K562 (cell line): ENCODE data around the gene TMEM222. TPM values are rescaled to one million over a fixed set of nuclear protein-coding genes. Genes with fewer than 3 reads are reported as not detected.

Experiments
- ATAC-seq: fragments of 200-7000 bp; cut with Tn5 transposase; 3 replicates; pipeline ENCODE4 v1.9.1; 2020; ENCODE audit warnings: moderate library complexity
- BruUV-seq: library from RNA; stranded (reverse); fragments of 400-500 nt; replicated peaks from 2 replicates; lab custom pipeline; 2021; lab: Mats Ljungman, UMichigan
- CTCF ChIA-PET: fragments of 300-600 bp; formaldehyde crosslinking; extraction: SDS; loops from one replicate; lab custom pipeline; 2021; ENCODE audit warnings: low intra/inter-chr PET ratio; lab: Yijun Ruan, JAX
- POLR2A ChIA-PET: fragments of 300-600, 350-650 bp; sonication (Branson Sonifier 250); formaldehyde crosslinking; extraction: SDS; loops from one replicate; lab custom pipeline; 2021; ENCODE audit warnings: antibody characterized with exemption, inconsistent platforms; lab: Yijun Ruan, JAX
- DNase-seq, 4 experiments: peaks; one replicate each; pipeline versions ENCODE4 v3.0.0 to v3.0.0-alpha.2; 2011 to 2018; ENCODE audit warnings: low spot score in 3 of 4, mixed read lengths in 3 of 4; ENCODE audit errors: extremely low read depth in 1 of 4
- FAIRE-seq: peaks from 2 replicates; lab custom pipeline; 2011; peaks lifted over from hg19 to GRCh38; lab: Jason Lieb, UNC
- H2AFZ ChIP-seq: 2 replicates; pipeline ENCODE4 v1.6.0; 2011; ENCODE audit warnings: low read depth, low read length, control low read depth, inconsistent platforms
- H3K27ac ChIP-seq: fragments of 200-600 bp; 3 replicates; pipeline ENCODE4 v1.8.0; 2011; ENCODE audit warnings: low read depth, mild to moderate bottlenecking, control low read depth, inconsistent platforms, low read length, moderate library complexity, mixed read lengths; ENCODE audit errors: extremely low read depth
- H3K27me3 ChIP-seq, 2 experiments: fragments of 300-600 bp in 1 of 2; 2 replicates in 1 of 2; 3 replicates in 1 of 2; pipeline versions ENCODE4 v1.6.0 to v1.8.0; 2011; ENCODE audit warnings: inconsistent platforms in 2 of 2, low read length in 2 of 2, mild to moderate bottlenecking in 1 of 2, mixed read lengths in 1 of 2, moderate library complexity in 1 of 2; ENCODE audit not compliant: control insufficient read depth in 2 of 2, insufficient read depth in 2 of 2
- H3K36me3 ChIP-seq: fragments of 300-600 bp; 3 replicates; pipeline ENCODE4 v1.8.0; 2011; ENCODE audit warnings: mild to moderate bottlenecking, low read length, inconsistent platforms; ENCODE audit not compliant: control insufficient read depth, insufficient read depth
- H3K4me1 ChIP-seq, 2 experiments: fragments of 200-600 bp in 1 of 2; replicated peaks in 1 of 2; 2 replicates in 1 of 2; 3 replicates in 1 of 2; pipeline versions ENCODE4 v1.5.1 to v1.8.0; 2011; ENCODE audit warnings: inconsistent platforms in 2 of 2, low read length in 2 of 2, mild to moderate bottlenecking in 1 of 2, mixed read lengths in 1 of 2, moderate library complexity in 1 of 2; ENCODE audit not compliant: control insufficient read depth in 2 of 2, insufficient read depth in 2 of 2
- H3K4me2 ChIP-seq: 2 replicates; pipeline ENCODE4 v1.6.1; 2011; ENCODE audit warnings: low read length, control low read depth, inconsistent platforms, mixed read lengths; ENCODE audit not compliant: insufficient read depth
- H3K4me3 ChIP-seq: fragments of 200-600 bp; sonication (generic), shearing (Covaris generic); 2 replicates; pipeline ENCODE4 v1.5.1; 2016; ENCODE audit warnings: control low read depth, inconsistent platforms
- H3K79me2 ChIP-seq: fragments of 200-600 bp; 3 replicates; pipeline ENCODE4 v1.8.0; 2011; ENCODE audit warnings: low read length, inconsistent platforms; ENCODE audit not compliant: control insufficient read depth, insufficient read depth
- H3K9ac ChIP-seq, 2 experiments: 2 replicates each; pipeline versions ENCODE4 v1.6.0 to v1.6.1; 2011; ENCODE audit warnings: low read depth in 2 of 2, low read length in 2 of 2, control low read depth in 1 of 2, inconsistent platforms in 1 of 2, mild to moderate bottlenecking in 1 of 2, mixed read lengths in 1 of 2; ENCODE audit not compliant: insufficient read depth in 1 of 2
- H3K9me1 ChIP-seq: one replicate; pipeline ENCODE4 v1.6.0; 2011; ENCODE audit warnings: inconsistent platforms, mild to moderate bottlenecking, low read length, moderate library complexity; ENCODE audit not compliant: control insufficient read depth, insufficient read depth
- H3K9me3 ChIP-seq: replicated peaks from 2 replicates; pipeline ENCODE4 v1.5.1; 2011; ENCODE audit warnings: low read depth, low read length, inconsistent platforms; ENCODE audit not compliant: control insufficient read depth, insufficient read depth
- H4K20me1 ChIP-seq: replicated peaks from 2 replicates; pipeline ENCODE4 v1.6.1; 2011; ENCODE audit warnings: low read length, inconsistent platforms, mixed read lengths; ENCODE audit not compliant: control insufficient read depth, insufficient read depth
- CC2D1A ChIP-seq: fragments of 450-650 bp; IDR thresholded peaks from 2 replicates; pipeline ENCODE4 v1.6.1; 2017; ENCODE audit warnings: mild to moderate bottlenecking
- CREB1 ChIP-seq, 2 experiments: sonication (generic) in 1 of 2; formaldehyde crosslinking in 1 of 2; IDR thresholded peaks; 2 replicates each; pipeline versions ENCODE4 v1.6.1 to v1.8.0; 2012 to 2022; ENCODE audit warnings: inconsistent platforms in 1 of 2, mild to moderate bottlenecking in 1 of 2, missing genetic modification reagents in 1 of 2, moderate library complexity in 1 of 2
- EGR1 ChIP-seq: fragments of 450-650 bp; conservative IDR thresholded peaks from 2 replicates; pipeline ENCODE4 v1.6.1; 2017; ENCODE audit warnings: mild to moderate bottlenecking
- FIP1L1 ChIP-seq: fragments of 200-400 bp; formaldehyde crosslinking; IDR thresholded peaks from 2 replicates; pipeline ENCODE4 v1.6.1; 2018; ENCODE audit warnings: mild to moderate bottlenecking, low read depth, low read length; ENCODE audit not compliant: poor library complexity, severe bottlenecking
- HMGN3 ChIP-seq: IDR thresholded peaks from 2 replicates; pipeline ENCODE4 v1.6.1; 2011; ENCODE audit warnings: borderline replicate concordance, low read depth, mild to moderate bottlenecking, mixed read lengths, low read length; ENCODE audit not compliant: insufficient read length; ENCODE audit errors: extremely low read depth
- NCOA6 ChIP-seq: fragments of 450-650 bp; IDR thresholded peaks from 2 replicates; pipeline ENCODE4 v1.6.1; 2017; ENCODE audit warnings: mild to moderate bottlenecking
- NEUROD1 ChIP-seq: fragments of 150-350 bp; IDR thresholded peaks from 2 replicates; pipeline ENCODE4 v1.6.1; 2014; ENCODE audit warnings: borderline replicate concordance, low read length, low read depth; ENCODE audit not compliant: partially characterized antibody
- NRF1 ChIP-seq, 2 experiments: fragments of 450-650 bp; IDR thresholded peaks in 1 of 2; conservative IDR thresholded peaks in 1 of 2; 2 replicates each; pipeline ENCODE4 v1.6.1; 2014; ENCODE audit warnings: mild to moderate bottlenecking in 2 of 2
- PHF8 ChIP-seq: fragments of 200-600 bp; sonication (generic); IDR thresholded peaks from 2 replicates; pipeline ENCODE4 v1.6.1; 2012; ENCODE audit warnings: mixed run types, mild to moderate bottlenecking, inconsistent platforms, low read length, moderate library complexity, borderline replicate concordance
- RBFOX2 ChIP-seq: fragments of 200-400 bp; formaldehyde crosslinking; IDR thresholded peaks from 2 replicates; pipeline ENCODE4 v1.6.1; 2017; ENCODE audit warnings: low read depth, mild to moderate bottlenecking, low read length, moderate library complexity
- SAP30 ChIP-seq: fragments of 200-600 bp; sonication (generic); IDR thresholded peaks from 2 replicates; pipeline ENCODE4 v1.6.1; 2012; ENCODE audit warnings: borderline replicate concordance, low read depth, mild to moderate bottlenecking, moderate library complexity, low read length, control low read depth, inconsistent platforms; ENCODE audit not compliant: insufficient read depth, poor library complexity, severe bottlenecking
- SIN3A ChIP-seq, 2 experiments: fragments of 150-350 bp in 1 of 2; IDR thresholded peaks; 2 replicates each; pipeline ENCODE4 v1.6.1; 2011 to 2016; ENCODE audit warnings: borderline replicate concordance in 2 of 2, low read depth in 2 of 2, low read length in 2 of 2, mild to moderate bottlenecking in 2 of 2, moderate library complexity in 2 of 2; ENCODE audit not compliant: control insufficient read depth in 1 of 2
- SP1 ChIP-seq: sonication (generic); formaldehyde crosslinking; IDR thresholded peaks from 2 replicates; pipeline ENCODE4 v1.8.1; 2022; ENCODE audit warnings: mild to moderate bottlenecking, missing genetic modification reagents
- ZNF717 ChIP-seq: fragments of 250-450 bp; sonication (Bioruptor Pico); IDR thresholded peaks from 2 replicates; pipeline ENCODE4 v1.5.0; 2021
- WGBS: fragments of 100-300 bp; shearing (Covaris generic); methylation state at CpG from one replicate; pipeline ENCODE4 v1.1.6; 2016; ENCODE audit warnings: low coverage, mixed read lengths; ENCODE audit not compliant: insufficient coverage; ENCODE audit errors: missing lambda C conversion rate; 5-methylcytosine and 5-hydroxymethylcytosine counted together
- in situ Hi-C: fragments of 300-500 bp; cut with MboI; formaldehyde crosslinking; loops from 4 replicates; pipeline ENCODE4 v1.15.0; 2018; ENCODE audit warnings: inconsistent platforms, mixed read lengths
- intact Hi-C: fragments of 100-400 bp; cut with micrococcal nuclease; formaldehyde crosslinking; loops from 2 replicates; pipeline ENCODE4 v1.14.2; 2022
- polyA plus RNA-seq, 8 experiments: library from polyadenylated mRNA; depleted of rRNA in 4 of 8; stranded (reverse) in 5 of 8; unstranded in 3 of 8; fragments of >200 nt; fragmentation: Nextera tagmentation in 2 of 8; fragmentation: Illumina TruSeq in 1 of 8; extraction: Ambion mirVana in 2 of 8; extraction: Trizol in 1 of 8; gene quantifications; 2 replicates each; pipeline versions ENCODE4 v1.2.1 to v1.2.3, GENCODE V29; 2011 to 2014; ENCODE audit warnings: inconsistent platforms in 1 of 8, missing spikeins in 1 of 8
- total RNA-seq, 7 experiments: library from RNA; depleted of rRNA in 6 of 7; stranded (reverse); fragments of >200 nt in 6 of 7; fragmentation: Illumina TruSeq in 2 of 7; extraction: Trizol in 2 of 7; gene quantifications; 2 replicates each; pipeline versions ENCODE4 v1.2.1 to v1.2.3, GENCODE V29; 2011 to 2021; ENCODE audit warnings: low replicate concordance in 1 of 7
- TF ChIP-seq, protein P1 (sequence below): fragments of 450-650 bp; IDR thresholded peaks from 2 replicates; pipeline ENCODE4 v1.6.1; 2016
- TF ChIP-seq, protein P2 (sequence below): sonication (generic); formaldehyde crosslinking; IDR thresholded peaks from 2 replicates; pipeline ENCODE4 v1.8.0; 2022; ENCODE audit warnings: missing genetic modification reagents, mild to moderate bottlenecking, moderate library complexity, borderline replicate concordance
- TF ChIP-seq, protein P3 (sequence below): sonication (generic); formaldehyde crosslinking; IDR thresholded peaks from 2 replicates; pipeline ENCODE4 v1.8.0; 2022; ENCODE audit warnings: mild to moderate bottlenecking, missing genetic modification reagents, borderline replicate concordance

The TMEM222 gene
- total and polyA plus RNA-seq, 9 of the 15 experiments (the other 6 are each of a cell fraction or from before 2014, with no cell fraction given), result 6.9 to 48.0 (median 32.8) TPM

DNA sequence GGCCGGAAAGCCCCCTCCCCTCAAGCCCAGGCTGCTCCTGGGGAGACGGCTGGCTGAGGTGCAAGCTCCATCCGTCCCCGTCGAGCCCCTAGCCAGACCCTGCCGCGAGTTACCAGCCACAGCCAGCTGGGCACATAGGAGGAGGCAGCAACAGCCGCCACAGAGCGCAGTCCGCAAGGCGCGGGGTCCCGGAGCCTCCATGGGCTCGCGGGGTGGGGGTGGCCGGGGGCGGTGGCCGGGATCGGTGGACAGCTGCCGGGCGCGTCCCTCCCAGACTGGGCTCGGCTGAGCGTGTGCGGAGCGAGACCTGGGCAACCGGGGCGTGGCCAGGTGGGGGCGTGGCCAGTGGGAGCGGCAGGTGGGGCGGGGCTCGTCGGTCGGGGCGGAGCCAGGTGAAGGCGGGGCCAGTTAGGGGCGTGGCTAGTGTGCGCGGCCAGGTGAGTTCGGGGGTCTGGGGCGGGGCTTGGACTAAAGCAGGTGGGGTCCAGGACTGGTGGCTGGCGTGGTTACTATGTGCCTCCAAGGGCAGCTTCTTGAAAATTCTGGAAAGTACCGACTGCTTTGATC is 61.2 kb downstream of the TMEM222 start, which contains the start of gene CD164L2:
TSS of gene CD164L2 (minus strand) at position 295 of the 567 bp plus-strand sequence. CDS start at position 201, 94 bp downstream.
- no peaks in the 10 kb centered on the region; the same call in 1 of the 2 replicates for H4K20me1 ChIP-seq
- in situ Hi-C loops (no loop called here), intact Hi-C loops (no loop called here)
- H3K4me3 ChIP-seq, result peak within 1 kb of the TSS; percentile 32
- peak; percentile 99 for ATAC-seq
- peak within 1 kb of the TSS; percentile 86 for H2AFZ ChIP-seq
- no peaks in the 10 kb centered on the region for H3K36me3 ChIP-seq
- no peaks in the 10 kb centered on the region for H3K9me3 ChIP-seq
- 3% methylated on average over 33 of the region's 43 CpGs for WGBS
- H3K27me3 ChIP-seq, result no peaks in the 10 kb centered on the region
- peak within 1 kb of the TSS in 1 of 2 experiments; percentile 87; a peak in 3 of 4 replicates for H3K9ac ChIP-seq
- ChIA-PET POLR2A (interaction anchor here (0.6 to 2.7 kb wide), 4 partner anchors 11 to 30 kb away, joined by 3 to 20 read pairs (median 4); partner anchors contain the start of gene MAP3K6), CTCF (no interaction called here)
- no TSS peak for BruUV-seq
- peak; percentile 85 to 99 (median 98) for DNase-seq
- H3K79me2 ChIP-seq, result no peaks in the 10 kb centered on the region
- H3K9me1 ChIP-seq, result no peaks in the 10 kb centered on the region
- H3K27ac ChIP-seq, result no peak within 1 kb of the TSS
- peaks cover 5 to 33% of the 10 kb centered on the region in 2 experiments for H3K4me1 ChIP-seq
- peak; percentile 83 for FAIRE-seq
- peak within 1 kb of the TSS; percentile 56 for H3K4me2 ChIP-seq
- TF ChIP-seq FIP1L1, result no peak
- no peak for TF ChIP-seq ZNF717 (CRISPR knock-in tag)
- peak; percentile 49 for TF ChIP-seq RBFOX2
- peak; percentile 48 to 63; a peak in 3 of 4 replicates for TF ChIP-seq NRF1 (conservative IDR thresholded peaks at IDR 0.05 in 1 of 2, IDR thresholded peaks at IDR 0.05 in 1 of 2)
- peak; percentile 62 for TF ChIP-seq HMGN3
- peak; percentile 30; the same call in 1 of the 2 replicates for TF ChIP-seq EGR1
- TF ChIP-seq CC2D1A, result no peak
- peak in 1 of 2 experiments; percentile 32; a peak in 1 of 4 replicates for TF ChIP-seq SIN3A (IDR thresholded peaks at IDR 0.05; ENCODE audit: borderline replicate concordance in 2 of 2, control insufficient read depth in 1 of 2, low read depth in 2 of 2, low read length in 2 of 2)
- 0 out of 2 replicates have a peak, but pooled peaks have one; percentile 15 for TF ChIP-seq CREB1 (IDR thresholded peaks at IDR 0.05)
- TF ChIP-seq CREB1 (CRISPR knock-in tag; IDR thresholded peaks at IDR 0.05), result no peak
- peak; percentile 41; the same call in 1 of the 2 replicates for TF ChIP-seq PHF8
- TF ChIP-seq, protein P1, sequence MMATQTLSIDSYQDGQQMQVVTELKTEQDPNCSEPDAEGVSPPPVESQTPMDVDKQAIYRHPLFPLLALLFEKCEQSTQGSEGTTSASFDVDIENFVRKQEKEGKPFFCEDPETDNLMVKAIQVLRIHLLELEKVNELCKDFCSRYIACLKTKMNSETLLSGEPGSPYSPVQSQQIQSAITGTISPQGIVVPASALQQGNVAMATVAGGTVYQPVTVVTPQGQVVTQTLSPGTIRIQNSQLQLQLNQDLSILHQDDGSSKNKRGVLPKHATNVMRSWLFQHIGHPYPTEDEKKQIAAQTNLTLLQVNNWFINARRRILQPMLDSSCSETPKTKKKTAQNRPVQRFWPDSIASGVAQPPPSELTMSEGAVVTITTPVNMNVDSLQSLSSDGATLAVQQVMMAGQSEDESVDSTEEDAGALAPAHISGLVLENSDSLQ, result peak; percentile 46; the same call in 1 of the 2 replicates
- TF ChIP-seq, protein P2, sequence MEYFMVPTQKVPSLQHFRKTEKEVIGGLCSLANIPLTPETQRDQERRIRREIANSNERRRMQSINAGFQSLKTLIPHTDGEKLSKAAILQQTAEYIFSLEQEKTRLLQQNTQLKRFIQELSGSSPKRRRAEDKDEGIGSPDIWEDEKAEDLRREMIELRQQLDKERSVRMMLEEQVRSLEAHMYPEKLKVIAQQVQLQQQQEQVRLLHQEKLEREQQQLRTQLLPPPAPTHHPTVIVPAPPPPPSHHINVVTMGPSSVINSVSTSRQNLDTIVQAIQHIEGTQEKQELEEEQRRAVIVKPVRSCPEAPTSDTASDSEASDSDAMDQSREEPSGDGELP, result peak; percentile 64; the same call in 1 of the 2 replicates
- TF ChIP-seq, protein P3, sequence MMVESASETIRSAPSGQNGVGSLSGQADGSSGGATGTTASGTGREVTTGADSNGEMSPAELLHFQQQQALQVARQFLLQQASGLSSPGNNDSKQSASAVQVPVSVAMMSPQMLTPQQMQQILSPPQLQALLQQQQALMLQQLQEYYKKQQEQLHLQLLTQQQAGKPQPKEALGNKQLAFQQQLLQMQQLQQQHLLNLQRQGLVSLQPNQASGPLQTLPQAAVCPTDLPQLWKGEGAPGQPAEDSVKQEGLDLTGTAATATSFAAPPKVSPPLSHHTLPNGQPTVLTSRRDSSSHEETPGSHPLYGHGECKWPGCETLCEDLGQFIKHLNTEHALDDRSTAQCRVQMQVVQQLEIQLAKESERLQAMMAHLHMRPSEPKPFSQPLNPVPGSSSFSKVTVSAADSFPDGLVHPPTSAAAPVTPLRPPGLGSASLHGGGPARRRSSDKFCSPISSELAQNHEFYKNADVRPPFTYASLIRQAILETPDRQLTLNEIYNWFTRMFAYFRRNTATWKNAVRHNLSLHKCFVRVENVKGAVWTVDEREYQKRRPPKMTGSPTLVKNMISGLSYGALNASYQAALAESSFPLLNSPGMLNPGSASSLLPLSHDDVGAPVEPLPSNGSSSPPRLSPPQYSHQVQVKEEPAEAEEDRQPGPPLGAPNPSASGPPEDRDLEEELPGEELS (CRISPR knock-in tag), result no peak
- peak; percentile 28 for TF ChIP-seq NEUROD1
- TF ChIP-seq SAP30, result no peak
- TF ChIP-seq SP1 (CRISPR knock-in tag), result peak; percentile 90
- TF ChIP-seq NCOA6, result no peak
